Dendritic cell treated with granulocyte-macrophage colony-stimulating factor and Interleukin-4, amounts not matched to agents 40 ng/mL and 50 ng/mL, for 4 days (primary cell): Measurements from ENCODE around the gene ARSA.
"Not testable (repeated sequence)": the region's sequence is repeated elsewhere in the genome, so short reads cannot be mapped to it uniquely, and the experiment has no call there.

Source experiments
- H3K27ac Mint-ChIP-seq: one replicate; pipeline ENCODE4 v1.8.0; 2022; ENCODE audit warnings: mild to moderate bottlenecking, mixed read lengths
- H3K27me3 Mint-ChIP-seq: one replicate; pipeline ENCODE4 v1.8.0; 2022; ENCODE audit warnings: mild to moderate bottlenecking, mixed read lengths
- H3K36me3 Mint-ChIP-seq: one replicate; pipeline ENCODE4 v1.8.0; 2022; ENCODE audit warnings: low read depth, mixed read lengths
- H3K4me1 Mint-ChIP-seq: one replicate; pipeline ENCODE4 v1.8.0; 2022; ENCODE audit warnings: low read depth, mixed read lengths
- H3K4me3 Mint-ChIP-seq: one replicate; pipeline ENCODE4 v1.8.0; 2022; ENCODE audit warnings: mild to moderate bottlenecking, moderate library complexity, mixed read lengths
- H3K9me3 Mint-ChIP-seq: one replicate; pipeline ENCODE4 v1.8.0; 2022; ENCODE audit warnings: mixed read lengths
- intact Hi-C: fragments of 100-400 bp; cut with micrococcal nuclease; formaldehyde crosslinking; loops from one replicate; pipeline ENCODE4 v1.15.0; 2022

The ARSA gene

GRCh38 chr22:50670513-50670912, 42.6 kb upstream of the ARSA start:
- Mint-ChIP-seq H3K27me3 (peaks cover 56% of the 10 kb centered on the region), H3K4me1 (peaks cover 31% of the 10 kb centered on the region), H3K36me3 (no peaks in the 10 kb centered on the region), H3K9me3 (no peaks in the 10 kb centered on the region), H3K27ac (no peak overlapping the region), H3K4me3 (no peak overlapping the region)
- intact Hi-C loops = no loop called here

GRCh38 chr22:50665738-50666137, 37.8 kb upstream of the ARSA start:
- Mint-ChIP-seq H3K4me3 (no peak overlapping the region), H3K36me3 (no peaks in the 10 kb centered on the region), H3K4me1 (peaks cover 4% of the 10 kb centered on the region), H3K9me3 (no peaks in the 10 kb centered on the region), H3K27me3 (peaks cover 25% of the 10 kb centered on the region), H3K27ac (no peak overlapping the region)
- intact Hi-C loops = no loop called here

DNA sequence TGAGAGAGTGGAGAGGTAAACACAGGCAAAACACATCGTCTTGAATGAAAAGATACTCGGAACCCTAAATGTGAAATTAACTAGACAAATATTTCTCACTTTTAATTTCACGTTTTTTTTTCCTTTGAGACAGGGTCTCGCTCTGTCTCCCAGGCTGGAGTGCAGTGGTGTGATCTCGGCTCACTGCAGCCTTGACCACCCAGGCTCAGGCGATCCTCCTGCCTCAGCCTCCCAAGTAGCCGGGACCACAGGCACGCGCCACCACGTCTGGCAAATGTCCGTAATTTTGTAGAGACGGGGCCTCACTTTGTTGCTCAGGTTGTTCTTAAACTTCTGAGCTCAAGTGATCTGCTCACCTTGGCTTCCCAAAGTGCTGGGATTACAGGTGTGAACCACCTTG, 37.3 kb upstream of the ARSA start:
- no peaks in the 10 kb centered on the region for H3K4me1 Mint-ChIP-seq
- no peaks in the 10 kb centered on the region for H3K9me3 Mint-ChIP-seq
- no peaks in the 10 kb centered on the region for H3K36me3 Mint-ChIP-seq
- H3K27me3 Mint-ChIP-seq = peaks cover 22% of the 10 kb centered on the region
- intact Hi-C loops = no loop called here
- H3K4me3 Mint-ChIP-seq = no peak overlapping the region
- no peak overlapping the region for H3K27ac Mint-ChIP-seq

DNA sequence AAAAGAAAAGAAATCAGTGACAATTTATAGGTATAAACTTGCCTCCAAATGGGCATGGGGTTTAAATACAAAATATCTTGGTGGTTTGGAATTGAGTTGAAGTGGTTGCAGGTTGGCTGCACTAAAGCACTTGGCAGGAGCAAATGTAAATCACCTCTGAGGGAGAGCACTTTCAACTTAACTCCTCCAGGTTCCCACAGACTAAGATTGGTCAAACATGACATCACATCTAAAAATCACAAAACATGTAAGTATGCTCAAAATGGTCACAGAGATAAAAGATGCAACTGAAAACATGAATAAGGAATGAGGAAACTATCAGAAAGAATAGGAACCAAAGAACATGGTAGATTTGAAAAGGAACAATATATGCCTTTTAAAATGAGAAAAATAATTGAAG, 32.4 kb upstream of the ARSA start:
- no peak overlapping the region for H3K4me3 Mint-ChIP-seq
- H3K36me3 Mint-ChIP-seq = no peaks in the 10 kb centered on the region
- no peak overlapping the region for H3K27ac Mint-ChIP-seq
- no peaks in the 10 kb centered on the region for H3K9me3 Mint-ChIP-seq
- intact Hi-C loops = no loop called here
- H3K4me1 Mint-ChIP-seq = peaks cover 26% of the 10 kb centered on the region
- H3K27me3 Mint-ChIP-seq = peaks cover 8% of the 10 kb centered on the region

DNA sequence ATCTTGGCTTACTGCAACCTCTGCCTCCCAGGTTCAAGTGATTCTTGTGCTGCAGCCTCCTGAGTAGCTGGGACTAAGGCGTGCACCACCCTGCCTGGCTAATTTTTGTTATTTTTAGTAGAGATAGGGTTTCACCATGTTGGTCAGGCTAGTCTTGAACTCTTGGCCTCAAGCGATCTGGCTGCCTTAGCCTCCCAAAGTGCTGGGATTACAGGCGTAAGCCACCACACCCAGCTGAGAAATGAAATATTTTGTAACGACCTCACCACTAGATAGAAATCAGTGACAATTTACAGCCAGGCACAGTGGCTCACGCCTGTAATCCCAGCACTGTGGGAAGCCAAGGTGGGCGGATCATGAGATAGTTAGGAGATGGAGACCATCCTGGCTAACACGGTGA, 31.8 kb upstream of the ARSA start:
- H3K27ac Mint-ChIP-seq, H3K36me3 Mint-ChIP-seq, H3K4me3 Mint-ChIP-seq, intact Hi-C loops, H3K9me3 Mint-ChIP-seq, H3K27me3 Mint-ChIP-seq: not testable (repeated sequence)
- peaks cover 27% of the 10 kb centered on the region for H3K4me1 Mint-ChIP-seq

GRCh38 chr22:50657925-50658324, 30.0 kb upstream of the ARSA start:
- H3K36me3 Mint-ChIP-seq = no peaks in the 10 kb centered on the region
- H3K9me3 Mint-ChIP-seq = no peaks in the 10 kb centered on the region
- H3K27ac Mint-ChIP-seq = no peak overlapping the region
- H3K4me3 Mint-ChIP-seq = no peak overlapping the region
- H3K4me1 Mint-ChIP-seq = peaks cover 27% of the 10 kb centered on the region
- intact Hi-C loops = no loop called here
- H3K27me3 Mint-ChIP-seq = peaks cover 14% of the 10 kb centered on the region

DNA sequence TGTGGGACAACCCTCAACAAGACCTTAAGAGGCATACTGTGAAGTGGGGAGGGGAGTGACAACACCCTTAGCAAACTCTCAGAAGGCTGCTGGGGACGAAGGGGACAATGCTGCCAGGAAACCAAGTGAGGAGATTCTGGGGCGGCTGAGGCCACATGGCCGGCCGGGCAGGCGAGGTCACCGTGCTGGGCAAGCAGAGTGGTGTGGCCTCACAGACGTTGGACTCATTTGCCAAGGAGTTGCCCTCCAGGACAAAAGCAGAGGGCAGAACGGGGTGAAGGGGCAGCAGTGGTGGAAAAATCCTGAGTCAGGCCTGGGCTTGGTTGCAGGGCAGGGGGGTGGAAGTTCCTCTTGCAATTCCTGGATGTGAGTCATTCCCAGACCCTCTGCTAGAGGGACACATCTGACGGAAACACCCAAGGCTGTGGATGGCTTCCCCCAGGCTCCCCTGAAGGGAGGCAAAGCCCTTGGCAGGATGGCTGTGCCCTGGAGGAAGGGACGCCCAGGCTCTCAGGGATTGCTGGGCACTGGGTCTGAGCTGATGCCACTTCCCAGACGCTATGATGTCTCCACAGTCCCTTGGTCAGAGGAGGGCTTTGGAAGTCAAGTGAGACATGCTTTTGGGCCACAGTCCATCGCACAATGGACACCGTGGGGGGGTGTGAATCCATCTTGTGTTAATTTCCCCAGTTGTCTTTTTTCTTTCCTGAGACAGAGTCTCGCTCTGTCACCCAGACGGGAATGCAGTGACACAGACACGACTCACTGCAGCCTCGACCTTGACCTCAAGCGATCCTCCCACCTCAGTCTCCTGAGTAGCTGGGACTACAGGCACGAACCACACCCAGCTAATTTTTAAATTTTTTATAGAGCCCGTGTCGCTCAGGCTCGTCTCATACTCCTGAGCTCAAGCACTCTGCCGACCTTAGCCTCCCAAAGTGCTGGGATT, 28.4 kb upstream of the ARSA start:
- Mint-ChIP-seq H3K4me1 (peaks cover 27% of the 10 kb centered on the region), H3K4me3 (no peak overlapping the region), H3K9me3 (no peaks in the 10 kb centered on the region), H3K36me3 (no peaks in the 10 kb centered on the region), H3K27me3 (peaks cover 17% of the 10 kb centered on the region), H3K27ac (peak overlapping the region; percentile 2)
- intact Hi-C loops = no loop called here

DNA sequence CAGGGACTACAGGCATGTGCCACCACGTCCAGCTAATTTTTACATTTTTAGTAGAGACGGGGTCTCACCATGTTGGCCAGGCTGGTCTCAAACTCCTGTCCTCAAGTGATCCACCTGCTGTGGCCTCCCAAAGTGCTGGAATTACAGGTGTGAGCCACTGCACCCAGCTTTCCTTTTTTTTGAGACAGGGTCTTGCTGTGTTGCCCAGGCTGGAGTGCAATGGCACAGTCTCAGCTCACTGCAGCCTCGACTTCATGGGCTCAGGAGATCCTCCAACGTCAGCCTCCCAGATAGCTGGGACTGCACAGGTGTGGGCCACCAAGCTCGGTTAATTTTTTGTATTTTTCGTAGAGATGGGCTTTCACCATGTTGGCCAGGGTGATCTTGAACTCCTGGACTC, 26.7 kb upstream of the ARSA start:
- Mint-ChIP-seq H3K4me1 (peaks cover 27% of the 10 kb centered on the region), H3K27me3 (peaks cover 10% of the 10 kb centered on the region)
- H3K4me3 Mint-ChIP-seq, H3K9me3 Mint-ChIP-seq, H3K36me3 Mint-ChIP-seq, intact Hi-C loops, H3K27ac Mint-ChIP-seq: not testable (repeated sequence)

GRCh38 chr22:50653256-50653655, 25.3 kb upstream of the ARSA start:
- intact Hi-C loops = no loop called here
- H3K9me3 Mint-ChIP-seq = peaks cover 10% of the 10 kb centered on the region
- H3K27me3 Mint-ChIP-seq = peaks cover 10% of the 10 kb centered on the region
- no peak overlapping the region for H3K27ac Mint-ChIP-seq
- H3K4me1 Mint-ChIP-seq = peaks cover 27% of the 10 kb centered on the region
- H3K4me3 Mint-ChIP-seq = no peak overlapping the region
- H3K36me3 Mint-ChIP-seq = no peaks in the 10 kb centered on the region

DNA sequence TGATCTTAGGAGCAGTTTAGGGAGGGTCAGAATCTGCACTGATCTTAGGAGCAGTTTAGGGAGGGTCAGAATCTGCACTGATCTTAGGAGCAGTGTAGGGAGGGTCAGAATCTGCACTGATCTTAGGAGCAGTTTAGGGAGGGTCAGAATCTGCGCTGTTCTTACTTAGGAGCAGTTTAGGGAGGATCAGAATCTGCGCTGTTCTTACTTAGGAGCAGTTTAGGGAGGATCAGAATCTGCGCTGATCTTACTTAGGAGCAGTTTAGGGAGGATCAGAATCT, 15.8 kb upstream of the ARSA start:
- H3K4me3 Mint-ChIP-seq, H3K36me3 Mint-ChIP-seq, H3K27ac Mint-ChIP-seq, H3K9me3 Mint-ChIP-seq, intact Hi-C loops: not testable (repeated sequence)
- Mint-ChIP-seq H3K27me3 (peaks cover 13% of the 10 kb centered on the region), H3K4me1 (peaks cover 11% of the 10 kb centered on the region)

DNA sequence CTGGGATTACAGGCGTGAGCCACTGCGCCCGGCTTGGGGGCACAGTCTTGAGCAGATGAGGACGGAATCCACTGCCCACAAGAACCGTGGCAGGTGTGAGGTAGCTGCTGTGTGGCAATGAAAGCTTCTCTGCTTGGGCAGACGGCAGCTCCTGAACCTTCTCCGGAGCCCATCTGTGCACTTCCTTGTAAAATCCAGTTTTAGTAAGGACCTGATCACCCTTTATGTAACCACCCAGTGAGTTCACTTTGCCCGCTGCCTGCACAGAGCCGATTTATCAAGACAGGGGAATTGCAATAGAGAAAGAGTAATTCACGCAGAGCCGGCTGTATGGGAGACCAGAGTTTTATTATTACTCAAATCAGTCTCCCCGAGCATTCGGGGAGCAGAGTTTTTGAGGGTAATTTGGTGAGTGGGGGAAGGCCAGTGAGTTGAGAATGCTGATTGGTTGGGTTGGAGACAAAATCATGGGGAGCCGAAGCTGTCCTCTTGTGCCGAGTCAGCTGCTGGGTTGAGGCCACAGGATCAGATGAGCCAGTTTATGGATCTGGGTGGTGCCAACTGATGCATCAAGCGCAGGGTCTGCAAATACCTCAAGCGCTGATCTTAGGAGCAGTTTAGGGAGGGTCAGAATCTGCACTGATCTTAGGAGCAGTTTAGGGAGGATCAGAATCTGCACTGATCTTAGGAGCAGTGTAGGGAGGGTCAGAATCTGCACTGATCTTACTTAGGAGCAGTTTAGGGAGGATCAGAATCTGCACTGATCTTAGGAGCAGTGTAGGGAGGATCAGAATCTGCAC, 15.3 kb upstream of the ARSA start:
- H3K36me3 Mint-ChIP-seq, intact Hi-C loops, H3K9me3 Mint-ChIP-seq, H3K27ac Mint-ChIP-seq, H3K4me3 Mint-ChIP-seq: not testable (repeated sequence)
- Mint-ChIP-seq H3K4me1 (peaks cover 11% of the 10 kb centered on the region), H3K27me3 (peaks cover 13% of the 10 kb centered on the region)

GRCh38 chr22:50641696-50642607, 14.0 kb upstream of the ARSA start:
- Mint-ChIP-seq H3K27ac (no peak overlapping the region), H3K4me1 (peaks cover 11% of the 10 kb centered on the region), H3K27me3 (peaks cover 13% of the 10 kb centered on the region), H3K36me3 (no peaks in the 10 kb centered on the region), H3K9me3 (no peaks in the 10 kb centered on the region), H3K4me3 (no peak overlapping the region)
- intact Hi-C loops = no loop called here

GRCh38 chr22:50640857-50641647, 13.1 kb upstream of the ARSA start:
- no peak overlapping the region for H3K4me3 Mint-ChIP-seq
- peaks cover 11% of the 10 kb centered on the region for H3K4me1 Mint-ChIP-seq
- intact Hi-C loops = no loop called here
- H3K27me3 Mint-ChIP-seq = peaks cover 7% of the 10 kb centered on the region
- H3K9me3 Mint-ChIP-seq = no peaks in the 10 kb centered on the region
- H3K27ac Mint-ChIP-seq = no peak overlapping the region
- H3K36me3 Mint-ChIP-seq = no peaks in the 10 kb centered on the region
